ENCODE results near the gene METAP2.
"Not testable (repeated sequence)": the region's sequence is repeated elsewhere in the genome, so short reads cannot be mapped to it uniquely, and the experiment has no call there.

Gene METAP2

GRCh38 chr12:95473884-95474659 is at the start of gene METAP2:
METAP2 (plus strand) TSS chr12:95474152; CDS start chr12:95474180, 28 bp downstream.
- peak; percentile 83 for DNase-seq

GRCh38 chr12:95424271-95424994 is 49.5 kb upstream of the METAP2 start:
- DNase-seq, result no peak

DNA sequence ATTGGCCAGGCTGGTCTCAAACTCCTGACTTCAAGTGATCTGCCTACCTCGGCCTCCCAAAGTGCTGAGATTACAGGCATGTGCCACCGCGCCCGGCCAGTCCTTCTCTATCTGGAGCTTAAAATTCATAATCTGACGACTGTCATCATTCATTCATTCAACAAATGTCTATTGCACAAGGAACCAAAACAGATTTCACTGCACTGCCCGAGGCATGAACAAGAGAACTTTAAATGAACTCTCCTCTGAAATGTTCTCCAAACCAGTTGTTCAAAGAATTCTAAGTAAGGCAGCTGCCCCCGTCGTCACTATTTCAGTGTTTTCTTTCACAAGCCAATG is 44.8 kb upstream of the METAP2 start:
- no peak for DNase-seq

DNA sequence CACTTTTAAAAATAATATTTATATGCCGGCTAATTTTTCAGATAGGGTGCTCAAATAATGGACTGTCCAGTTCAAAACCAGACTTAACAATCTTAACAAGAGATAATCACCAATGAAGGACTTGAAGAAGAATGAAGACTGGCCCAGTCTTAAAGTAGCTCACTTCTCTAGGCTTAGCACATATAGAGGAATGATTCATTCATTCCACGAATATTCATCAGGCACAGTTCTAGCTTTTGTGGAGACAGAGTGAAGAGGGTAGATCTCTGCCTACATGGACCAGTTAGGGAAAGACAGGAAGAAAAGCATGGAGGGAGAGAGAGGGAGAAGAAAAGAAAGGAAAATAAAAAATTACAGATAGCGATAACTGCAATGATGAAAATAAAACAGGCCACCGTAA is 42.8 kb upstream of the METAP2 start:
- DNase-seq, result no peak

DNA sequence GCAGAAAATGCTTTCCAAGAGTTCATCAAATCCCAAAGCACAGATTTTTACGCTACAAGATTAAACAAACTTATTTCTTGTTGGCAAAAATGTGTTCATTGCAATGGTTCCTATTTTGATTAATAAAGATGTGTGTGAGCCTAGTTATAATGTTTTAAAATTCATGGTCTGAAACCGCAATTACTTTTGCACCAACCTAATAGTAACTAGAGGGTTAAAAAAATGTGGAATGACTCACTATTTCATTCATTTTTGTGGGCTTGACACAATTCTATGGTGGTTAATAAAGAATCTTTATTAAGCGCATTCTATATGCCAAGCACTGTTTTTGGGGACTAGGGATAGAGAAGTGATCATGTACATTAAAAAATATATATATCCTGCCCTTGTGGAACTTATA is 38.6 kb upstream of the METAP2 start:
- no peak for DNase-seq

GRCh38 chr12:95437565-95437964 is 36.4 kb upstream of the METAP2 start:
- no peak for DNase-seq

DNA sequence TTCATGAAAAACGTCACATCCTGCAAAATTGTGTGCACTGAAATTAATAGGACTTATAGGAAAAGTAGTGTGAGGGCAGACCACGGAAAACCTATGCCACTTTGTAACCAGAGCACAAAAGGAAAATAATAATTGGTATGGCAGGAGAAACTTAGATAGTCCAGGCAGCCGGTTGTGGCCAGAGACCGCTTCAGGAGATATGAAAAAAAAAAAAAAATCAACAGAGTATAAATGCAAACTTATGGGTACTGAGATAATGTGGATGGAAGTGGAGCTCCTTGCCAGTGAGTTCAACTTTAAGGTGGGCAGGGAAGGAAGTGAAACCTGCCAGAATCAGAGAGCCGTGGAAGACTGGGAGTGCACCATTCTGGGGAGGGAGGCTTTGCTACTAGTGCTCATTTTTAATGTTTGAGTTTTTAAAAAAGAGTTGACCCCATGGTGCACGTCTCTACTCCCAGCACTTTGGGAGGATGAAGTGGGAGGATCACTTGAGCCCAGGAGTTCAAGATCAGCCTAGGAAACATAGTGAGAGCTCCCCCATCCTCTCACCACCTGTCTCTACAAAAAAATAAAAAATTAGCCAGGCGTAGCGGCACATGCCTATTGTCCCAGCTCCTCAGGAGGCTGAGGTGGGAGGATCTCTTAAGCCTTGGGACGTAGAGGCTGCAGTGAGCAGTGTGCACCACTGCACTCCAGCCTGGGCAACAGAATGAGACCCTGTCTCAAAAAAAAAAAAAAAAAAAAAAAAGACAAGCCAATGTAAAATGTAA is 34.3 kb upstream of the METAP2 start:
- DNase-seq, result no peak

DNA sequence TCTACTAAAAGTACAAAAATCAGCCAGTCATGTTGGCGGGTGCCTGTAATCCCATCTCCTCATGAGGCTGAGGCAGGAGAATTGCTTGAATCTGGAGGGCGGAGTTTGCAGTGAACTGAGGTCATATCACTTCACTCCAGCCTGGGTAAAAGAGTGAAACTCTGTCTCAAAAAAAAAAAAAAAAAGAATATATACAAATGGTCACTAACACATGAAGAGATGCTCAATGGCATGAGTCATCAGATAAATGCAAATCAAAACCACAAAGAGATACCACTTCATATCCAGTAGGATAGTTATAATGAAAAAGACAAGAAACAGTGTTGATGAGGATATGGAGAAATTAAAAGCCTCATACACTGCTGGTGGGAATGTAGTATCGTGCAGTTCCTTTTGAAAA is 33.6 kb upstream of the METAP2 start:
- no peak for DNase-seq

DNA sequence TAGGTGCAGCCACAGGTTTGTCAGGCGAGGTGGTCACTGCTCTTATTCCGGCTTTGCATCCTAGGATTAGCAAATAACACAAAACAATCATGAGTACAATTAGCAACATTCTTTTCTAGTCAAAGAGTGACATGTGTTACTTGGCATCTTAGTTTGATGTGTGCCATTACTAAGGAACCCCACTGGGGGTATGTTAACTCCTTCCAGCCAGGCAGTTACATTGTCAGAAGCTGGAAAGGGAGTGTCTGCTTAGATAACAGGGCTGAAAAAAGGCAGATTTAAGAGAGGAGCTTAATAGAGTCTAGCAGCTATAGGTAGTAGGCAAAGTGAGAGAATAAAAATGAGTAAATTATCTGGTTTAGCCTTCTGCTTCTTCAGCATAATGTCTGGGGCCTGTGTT is 30.5 kb upstream of the METAP2 start:
- DNase-seq, result no peak

DNA sequence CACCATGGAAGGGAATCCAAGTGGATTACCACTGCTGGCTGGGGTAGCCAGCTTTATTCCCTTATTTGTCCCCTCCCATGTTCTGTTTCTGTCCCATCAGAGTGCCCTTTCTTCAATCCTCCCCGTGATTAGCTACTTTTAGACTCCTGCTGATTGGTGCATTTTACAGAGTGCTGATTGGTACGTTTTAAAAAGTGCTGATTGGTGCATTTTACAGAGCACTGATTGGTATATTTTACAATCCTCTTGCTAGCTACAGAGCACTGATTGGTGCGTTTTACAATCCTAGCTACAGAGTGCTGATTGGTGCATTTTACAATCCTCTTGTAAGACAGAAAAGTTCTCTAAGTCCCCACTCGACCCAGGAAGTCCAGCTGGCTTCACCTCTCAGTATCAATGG is 28.9 kb upstream of the METAP2 start:
- DNase-seq, result not testable (repeated sequence)

DNA sequence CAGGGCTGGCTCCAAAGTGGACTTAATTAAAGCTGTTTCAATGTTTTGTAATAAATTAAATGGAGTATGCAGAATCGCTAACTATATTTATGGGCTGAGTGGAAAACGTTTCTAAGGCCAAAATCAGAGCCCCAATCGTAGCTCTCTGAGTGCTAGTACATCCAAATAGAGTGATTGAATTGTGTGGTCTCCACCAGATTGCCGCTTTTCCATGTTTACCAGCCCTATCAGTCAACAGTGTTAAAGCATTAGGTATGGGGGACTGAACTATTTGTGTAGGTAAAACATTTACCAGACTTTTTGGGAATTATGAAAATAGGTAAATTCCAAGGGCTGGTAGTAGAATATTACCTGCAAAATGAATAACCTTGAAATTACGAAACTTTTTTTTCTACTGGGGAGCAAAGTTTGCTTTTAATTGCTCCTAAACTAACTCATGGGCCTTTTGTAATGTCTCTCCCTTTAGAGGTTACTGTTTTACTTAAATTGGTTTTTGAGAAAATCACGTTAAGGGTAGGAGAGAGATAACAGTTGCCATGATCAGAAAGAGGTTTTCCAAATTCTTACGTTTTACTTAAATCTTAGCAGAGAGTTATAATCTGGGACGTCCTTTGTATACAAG is 28.0 kb upstream of the METAP2 start:
- no peak for DNase-seq

DNA sequence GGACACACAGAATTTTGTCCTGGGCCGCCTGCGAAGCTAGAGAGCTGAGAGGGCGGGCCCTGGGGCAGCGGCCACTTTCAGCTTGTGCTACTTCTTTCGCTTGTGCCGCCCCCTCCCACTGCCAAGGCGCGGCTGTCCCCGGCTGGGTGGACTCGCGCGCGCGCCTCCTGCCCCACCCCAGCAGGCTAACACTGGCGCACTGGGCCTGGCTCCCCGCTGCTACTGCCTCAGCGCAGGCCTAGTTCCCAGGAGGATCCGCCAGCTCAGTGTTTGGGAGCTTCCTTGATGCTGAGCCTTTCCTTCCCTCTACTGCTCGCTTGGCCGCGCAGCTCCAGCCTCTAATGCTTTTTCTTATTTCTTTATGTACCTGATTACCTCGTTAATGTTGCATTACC is 27.4 kb upstream of the METAP2 start:
- no peak for DNase-seq

DNA sequence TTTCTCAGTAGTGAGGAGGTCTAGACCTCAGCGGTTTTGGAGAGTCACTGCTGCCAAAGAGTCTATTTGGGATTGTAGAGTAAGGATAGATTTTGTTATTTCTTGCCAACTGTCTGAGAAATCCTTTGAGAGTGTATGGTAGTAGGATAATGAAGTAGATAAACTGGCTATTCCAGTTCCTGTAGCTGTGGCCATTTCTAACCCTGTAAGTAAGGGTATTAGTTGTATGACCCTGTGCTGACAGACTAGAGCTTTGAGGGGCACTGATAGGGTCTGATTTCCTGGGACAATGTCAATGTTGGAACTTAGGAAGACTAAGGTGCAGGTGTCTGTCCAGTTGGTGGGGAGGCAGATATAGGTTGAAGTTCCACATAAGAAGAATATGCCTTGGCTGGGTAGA is 24.3 kb upstream of the METAP2 start:
- not testable (repeated sequence) for DNase-seq

- not testable (repeated sequence) for DNase-seq
These were observed 21.5 kb upstream of the METAP2 start for GRCh38 chr12:95452501-95452900.

DNA sequence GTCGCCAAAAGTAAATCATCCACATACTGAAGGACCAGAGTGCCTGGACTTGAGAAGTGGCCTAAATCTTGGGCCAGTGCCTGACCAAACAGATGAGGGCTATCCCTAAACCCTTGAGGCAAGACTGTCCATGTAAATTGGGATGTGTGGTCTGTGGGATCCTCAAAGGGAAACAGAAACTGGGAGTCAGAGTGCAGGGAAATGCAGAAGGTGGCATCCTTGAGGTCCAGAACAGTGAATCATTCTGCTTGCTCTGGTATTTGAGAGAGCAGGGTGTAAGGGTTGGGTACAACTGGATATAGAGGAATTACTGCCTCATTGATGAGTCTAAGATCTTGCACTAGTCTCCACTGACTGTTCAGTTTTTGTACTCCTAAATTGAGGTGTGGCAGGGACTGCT is 20.1 kb upstream of the METAP2 start:
- not testable (repeated sequence) for DNase-seq

DNA sequence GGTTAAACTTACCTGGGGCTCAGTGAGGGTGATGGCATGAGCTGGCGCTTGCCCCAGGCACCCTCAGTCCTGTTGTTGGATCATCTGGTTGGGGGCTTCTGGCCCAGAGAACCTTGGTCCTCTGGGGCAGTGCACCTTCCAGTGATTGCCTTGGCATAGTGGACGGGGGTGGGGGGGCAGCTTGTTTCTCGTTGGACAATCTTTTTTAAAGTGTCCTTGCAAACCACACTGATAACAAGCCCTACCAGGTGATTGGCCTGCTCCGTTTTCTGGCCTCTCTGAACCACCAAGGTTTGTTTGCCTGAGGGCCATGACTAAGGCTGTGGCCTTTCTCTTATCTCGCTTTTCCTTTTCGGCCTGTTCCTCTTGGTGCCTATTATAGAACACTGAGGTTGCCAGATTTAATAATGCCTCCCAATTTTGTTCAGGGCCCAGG is 19.2 kb upstream of the METAP2 start:
- not testable (repeated sequence) for DNase-seq

DNA sequence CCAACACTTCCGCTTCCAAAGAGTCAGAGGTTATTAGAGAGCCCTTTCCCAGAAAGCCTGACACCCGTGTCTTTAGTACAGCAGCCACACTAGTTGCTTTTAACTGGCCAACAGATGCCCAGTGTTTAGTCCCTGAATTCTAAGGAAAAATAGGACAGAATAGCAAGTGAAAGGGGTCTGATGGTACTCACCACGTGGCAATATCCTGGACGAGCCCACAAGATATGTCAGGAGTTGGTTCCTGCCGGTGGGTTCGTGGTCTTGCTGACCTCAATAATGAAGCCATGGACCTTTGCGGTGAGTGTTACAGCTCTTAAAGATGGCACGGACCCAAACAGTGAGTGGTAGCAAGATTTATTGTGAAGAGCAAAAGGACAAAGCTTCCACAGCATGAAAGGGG is 16.3 kb upstream of the METAP2 start:
- not testable (repeated sequence) for DNase-seq

- DNase-seq, result no peak
These were observed 15.2 kb upstream of the METAP2 start for GRCh38 chr12:95458761-95459160.

DNA sequence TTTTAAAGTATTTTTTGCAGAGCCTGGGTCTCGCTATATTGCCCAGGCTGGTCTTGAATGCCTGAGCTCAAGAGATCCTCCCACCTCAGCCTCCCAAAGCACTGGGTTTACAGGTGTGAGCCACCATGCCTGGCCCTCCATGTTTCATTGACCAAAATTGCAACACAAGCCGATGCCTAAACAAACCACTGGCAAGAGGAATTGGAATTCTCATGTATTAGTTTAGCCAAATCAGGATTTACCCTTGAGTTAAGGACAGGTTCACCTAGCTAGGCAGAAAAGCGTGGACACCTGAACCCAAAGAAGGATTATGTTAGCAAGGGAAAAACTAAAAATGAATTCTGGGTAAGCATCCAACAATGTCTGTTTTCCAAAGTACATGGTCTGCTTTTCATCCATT is 14.6 kb upstream of the METAP2 start:
- no peak for DNase-seq

DNA sequence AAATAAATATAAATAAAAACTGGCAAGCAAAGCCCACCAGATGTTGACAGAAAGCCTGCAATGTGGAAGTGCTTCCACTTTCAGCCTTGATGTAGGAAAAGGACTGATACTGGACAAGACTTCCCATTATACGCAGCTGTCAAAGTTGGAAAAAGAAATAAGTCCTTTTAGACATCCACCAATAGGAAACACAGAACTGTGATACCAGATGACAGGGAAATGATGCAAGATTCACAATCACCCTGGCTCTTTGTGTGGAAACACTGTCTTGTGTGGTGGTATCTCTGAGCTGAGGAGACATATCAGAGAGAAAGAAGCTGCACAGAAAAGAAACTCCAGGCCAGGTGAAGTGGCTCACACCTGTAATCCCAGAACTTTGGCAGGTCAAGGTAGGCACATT is 13.8 kb upstream of the METAP2 start:
- DNase-seq, result no peak

GRCh38 chr12:95460896-95461295 is 13.1 kb upstream of the METAP2 start:
- DNase-seq, result no peak

- DNase-seq, result no peak
These were observed 11.9 kb upstream of the METAP2 start for GRCh38 chr12:95462081-95462480.

GRCh38 chr12:95462551-95462950 is 11.4 kb upstream of the METAP2 start:
- DNase-seq, result no peak
